ENCODE measurements around the gene ARHGEF19. TPM values are rescaled to one million over a fixed set of nuclear protein-coding genes. Genes with fewer than 3 reads are reported as not detected.

ARHGEF19 gene
- total RNA-seq, 1 experiment from 2014 or later = 13.8 TPM

DNA sequence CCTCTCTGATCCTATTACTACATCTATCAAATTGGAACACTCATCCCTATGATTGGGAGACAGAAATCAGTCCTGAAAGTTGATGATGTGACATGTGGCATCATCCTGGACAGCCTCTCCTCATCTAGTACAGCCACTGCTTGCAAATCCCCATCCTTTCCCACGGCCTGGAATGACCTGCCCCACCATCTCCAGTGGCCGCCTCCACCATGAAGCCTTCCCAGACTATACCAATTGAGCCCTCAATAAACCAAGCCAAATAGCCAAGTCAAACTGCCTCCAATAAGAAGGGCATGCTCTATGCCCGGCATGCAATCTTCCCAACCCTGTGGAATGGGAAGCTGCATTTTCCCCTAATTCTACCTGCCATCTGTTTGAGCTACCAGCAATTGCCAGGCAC is 561 bp upstream of the ARHGEF19 start:
- intact Hi-C loops (cut with micrococcal nuclease) = no loop called here
- no peak overlapping the region for H2AFZ ChIP-seq (ENCODE audit: low read length)
- no peaks in the 10 kb centered on the region for H3F3A ChIP-seq (ENCODE audit: low read length, unreplicated experiment)
- peaks cover 15% of the 10 kb centered on the region; the same call in 1 of the 2 replicates for H3K4me1 ChIP-seq (ENCODE audit: insufficient read depth, low read length)
- no peaks in the 10 kb centered on the region for H3K27me3 ChIP-seq (ENCODE audit: low read length)
- H3K4me3 ChIP-seq (ENCODE audit: low read length) = no peak overlapping the region
- TF ChIP-seq, protein P1, sequence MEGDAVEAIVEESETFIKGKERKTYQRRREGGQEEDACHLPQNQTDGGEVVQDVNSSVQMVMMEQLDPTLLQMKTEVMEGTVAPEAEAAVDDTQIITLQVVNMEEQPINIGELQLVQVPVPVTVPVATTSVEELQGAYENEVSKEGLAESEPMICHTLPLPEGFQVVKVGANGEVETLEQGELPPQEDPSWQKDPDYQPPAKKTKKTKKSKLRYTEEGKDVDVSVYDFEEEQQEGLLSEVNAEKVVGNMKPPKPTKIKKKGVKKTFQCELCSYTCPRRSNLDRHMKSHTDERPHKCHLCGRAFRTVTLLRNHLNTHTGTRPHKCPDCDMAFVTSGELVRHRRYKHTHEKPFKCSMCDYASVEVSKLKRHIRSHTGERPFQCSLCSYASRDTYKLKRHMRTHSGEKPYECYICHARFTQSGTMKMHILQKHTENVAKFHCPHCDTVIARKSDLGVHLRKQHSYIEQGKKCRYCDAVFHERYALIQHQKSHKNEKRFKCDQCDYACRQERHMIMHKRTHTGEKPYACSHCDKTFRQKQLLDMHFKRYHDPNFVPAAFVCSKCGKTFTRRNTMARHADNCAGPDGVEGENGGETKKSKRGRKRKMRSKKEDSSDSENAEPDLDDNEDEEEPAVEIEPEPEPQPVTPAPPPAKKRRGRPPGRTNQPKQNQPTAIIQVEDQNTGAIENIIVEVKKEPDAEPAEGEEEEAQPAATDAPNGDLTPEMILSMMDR (conservative IDR thresholded peaks at IDR 0.05; ENCODE audit: low read depth, low read length) = no peak
- TF ChIP-seq EZH2phosphoT487 (IDR thresholded peaks at IDR 0.05; ENCODE audit: borderline replicate concordance, low read length) = no peak
- no peaks in the 10 kb centered on the region for H3K36me3 ChIP-seq (ENCODE audit: low read depth, low read length)
- POLR2A ChIA-PET (ENCODE audit: unreplicated experiment) = no interaction called here
- H4K20me1 ChIP-seq (ENCODE audit: low read length) = no peaks in the 10 kb centered on the region
- no peak overlapping the region for H3K9ac ChIP-seq (ENCODE audit: low read length)
- H3K4me2 ChIP-seq (ENCODE audit: low read length) = no peak overlapping the region; the same call in 1 of the 2 replicates
- no peaks in the 10 kb centered on the region for H3K9me3 ChIP-seq (ENCODE audit: low read length)
- no TSS peak for BruUV-seq (replicated peaks)
- CTCF ChIA-PET = no interaction called here
- ATAC-seq (no peak), DNase-seq (no peak)
- H3K9me2 ChIP-seq (replicated peaks; ENCODE audit: low read length) = no peaks in the 10 kb centered on the region
- no peak overlapping the region for H3K27ac ChIP-seq (ENCODE audit: low read length)
- no peaks in the 10 kb centered on the region for H3K79me2 ChIP-seq (ENCODE audit: low read length)

DNA sequence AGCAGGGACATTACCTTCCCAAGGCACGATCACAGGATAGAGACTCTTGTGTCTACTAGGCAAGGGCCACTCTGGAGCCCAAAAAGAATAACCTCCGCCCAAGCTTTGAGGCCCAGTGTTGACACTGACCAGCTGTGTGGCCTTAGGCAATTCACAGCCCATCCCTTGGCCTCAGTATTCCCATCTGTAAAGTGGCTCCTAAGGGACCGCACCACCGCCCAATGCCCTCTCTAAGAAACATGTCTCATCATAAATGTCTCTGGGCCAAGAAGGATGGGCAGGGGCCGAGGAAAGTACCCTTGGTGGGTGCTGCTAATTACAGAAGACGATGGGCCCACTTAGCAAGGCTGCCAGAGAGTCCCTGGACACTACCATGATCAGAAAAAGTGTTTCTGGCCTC is 628 bp downstream of the ARHGEF19 start:
- intact Hi-C loops (cut with micrococcal nuclease) = no loop called here
- Histone ChIP-seq H3K9me2 (replicated peaks; ENCODE audit: low read length) (no peaks in the 10 kb centered on the region), H2AFZ (ENCODE audit: low read length) (no peak overlapping the region), H3K9ac (ENCODE audit: low read length) (no peak overlapping the region), H3K4me2 (ENCODE audit: low read length) (no peak overlapping the region), H3K79me2 (ENCODE audit: low read length) (no peaks in the 10 kb centered on the region), H3K4me3 (ENCODE audit: low read length) (no peak overlapping the region), H3K27me3 (ENCODE audit: low read length) (no peaks in the 10 kb centered on the region), H3K4me1 (ENCODE audit: insufficient read depth, low read length) (peaks cover 20% of the 10 kb centered on the region), H3F3A (ENCODE audit: low read length, unreplicated experiment) (no peaks in the 10 kb centered on the region), H4K20me1 (ENCODE audit: low read length) (no peaks in the 10 kb centered on the region), H3K27ac (ENCODE audit: low read length) (no peak overlapping the region), H3K9me3 (ENCODE audit: low read length) (no peaks in the 10 kb centered on the region), H3K36me3 (ENCODE audit: low read depth, low read length) (no peaks in the 10 kb centered on the region)
- POLR2A ChIA-PET (ENCODE audit: unreplicated experiment) = no interaction called here
- no peak for DNase-seq
- no peak for TF ChIP-seq EZH2 (IDR thresholded peaks at IDR 0.05; ENCODE audit: low read length, unreplicated experiment)
- ATAC-seq = no peak
- no TSS peak for BruUV-seq (replicated peaks)
- CTCF ChIA-PET = no interaction called here

DNA sequence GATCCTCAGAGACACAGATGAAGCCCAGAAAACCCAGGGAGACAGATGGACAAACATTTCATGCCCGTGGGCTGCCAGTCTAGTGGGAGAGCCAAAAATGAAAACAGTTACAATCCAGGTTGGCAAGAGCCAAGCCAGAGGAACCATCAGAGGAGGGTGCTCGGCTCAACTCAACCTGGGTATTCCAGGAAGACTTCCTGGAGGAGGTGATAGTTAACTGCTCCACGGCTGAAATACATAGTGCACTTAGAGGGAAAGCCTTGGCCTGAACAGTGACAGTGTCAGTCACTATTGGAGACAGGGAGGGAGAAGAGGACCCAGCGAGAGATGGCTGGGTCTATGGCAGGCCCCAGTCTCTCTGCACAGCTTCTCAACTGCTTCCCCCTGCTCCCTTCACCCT is 1.9 kb downstream of the ARHGEF19 start:
- Histone ChIP-seq H3K9me2 (replicated peaks; ENCODE audit: low read length) (no peaks in the 10 kb centered on the region), H4K20me1 (ENCODE audit: low read length) (no peaks in the 10 kb centered on the region), H3K4me1 (ENCODE audit: insufficient read depth, low read length) (peaks cover 18% of the 10 kb centered on the region), H2AFZ (ENCODE audit: low read length) (no peak overlapping the region), H3K79me2 (ENCODE audit: low read length) (peaks cover 6% of the 10 kb centered on the region; the same call in 1 of the 2 replicates), H3K9me3 (ENCODE audit: low read length) (no peaks in the 10 kb centered on the region), H3K9ac (ENCODE audit: low read length) (no peak overlapping the region), H3F3A (ENCODE audit: low read length, unreplicated experiment) (no peaks in the 10 kb centered on the region), H3K36me3 (ENCODE audit: low read depth, low read length) (no peaks in the 10 kb centered on the region), H3K4me3 (ENCODE audit: low read length) (no peak overlapping the region), H3K27me3 (ENCODE audit: low read length) (no peaks in the 10 kb centered on the region), H3K4me2 (ENCODE audit: low read length) (no peak overlapping the region), H3K27ac (ENCODE audit: low read length) (no peak overlapping the region)
- CTCF ChIA-PET = no interaction called here
- no peak for ATAC-seq
- POLR2A ChIA-PET (ENCODE audit: unreplicated experiment) = no interaction called here
- BruUV-seq (replicated peaks) = no TSS peak
- intact Hi-C loops (cut with micrococcal nuclease) = no loop called here
- no peak for DNase-seq
- no peak for TF ChIP-seq EZH2 (IDR thresholded peaks at IDR 0.05; ENCODE audit: low read length, unreplicated experiment)
- TF ChIP-seq, protein P1 (conservative IDR thresholded peaks at IDR 0.05; ENCODE audit: low read depth, low read length) = no peak
